ENCODE measurements around the gene PHF19. TPM values are rescaled to one million over a fixed set of nuclear protein-coding genes. Genes with fewer than 3 reads are reported as not detected.

Gene PHF19
- total RNA-seq, 1 experiment from 2014 or later, result 66.8 TPM

DNA sequence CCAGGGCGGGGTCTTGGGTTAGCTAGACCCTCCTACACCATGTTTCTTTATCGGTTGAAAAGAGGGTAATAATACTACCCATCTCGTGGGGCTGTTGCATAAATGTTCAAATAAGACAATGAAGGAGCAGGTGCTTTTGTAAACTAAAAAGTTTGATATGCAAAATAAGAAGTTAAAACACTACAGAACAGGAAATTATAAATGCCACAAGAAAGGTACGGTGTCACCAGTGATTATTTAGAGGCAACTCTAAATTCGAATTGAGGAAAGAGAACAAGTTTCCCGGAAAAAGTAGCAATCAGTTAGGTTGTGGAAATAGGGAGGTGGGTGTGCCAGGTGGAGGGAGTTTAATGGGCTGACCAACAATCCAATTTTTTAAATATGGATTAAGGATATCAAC lies 2.5 kb upstream of the PHF19 start:
- H2BK20ac ChIP-seq (ENCODE audit: low read depth, low read length, poor library complexity, severe bottlenecking), result no peak overlapping the region
- no peak overlapping the region for H3K14ac ChIP-seq (ENCODE audit: insufficient read depth, low read length)
- no peak overlapping the region for H2AK5ac ChIP-seq (ENCODE audit: insufficient read length, low read length)
- H4K5ac ChIP-seq (ENCODE audit: insufficient read length, low read depth, low read length), result no peak overlapping the region
- no CpG with 5 or more reads among the region's 6 CpGs for WGBS (ENCODE audit: extremely low coverage, insufficient read length, low lambda C conversion rate)
- Mint-ChIP-seq H3K4me1 (peaks cover 35 to 37% of the 10 kb centered on the region in 2 experiments), H3K27ac (no peak overlapping the region), H3K9me3 (no peaks in the 10 kb centered on the region), H3K36me3 (ENCODE audit: insufficient read depth in 1 of 3, low read depth in 3 of 3) (peaks cover 0 to 5% (median 4%) of the 10 kb centered on the region in 3 experiments; a peak in 3 of 7 replicates), H3K4me3 (no peak overlapping the region), H3K27me3 (ENCODE audit: low read depth) (peaks cover 8% of the 10 kb centered on the region)
- no peak overlapping the region for H3K18ac ChIP-seq (ENCODE audit: insufficient read length, low read depth, low read length)
- H4K8ac ChIP-seq (replicated peaks; ENCODE audit: insufficient read length, low read depth, low read length), result no peak overlapping the region
- H2BK15ac ChIP-seq (ENCODE audit: low read depth, low read length), result no peak overlapping the region
- H3K27me3 ChIP-seq (ENCODE audit: insufficient read depth, low read length), result peaks cover 2% of the 10 kb centered on the region; the same call in 1 of the 2 replicates
- no peaks in the 10 kb centered on the region for H3K9me3 ChIP-seq (ENCODE audit: control insufficient read depth, low read depth, low read length)
- H3K79me1 ChIP-seq (ENCODE audit: insufficient read depth, low read depth, low read length, poor library complexity, severe bottlenecking), result no peaks in the 10 kb centered on the region
- H2BK120ac ChIP-seq (ENCODE audit: low read depth, low read length, poor library complexity, severe bottlenecking), result no peak overlapping the region
- no peak overlapping the region for H2BK12ac ChIP-seq (ENCODE audit: insufficient read length, low read depth, low read length)
- H3T11ph ChIP-seq (ENCODE audit: low read length), result no peak overlapping the region
- H2BK5ac ChIP-seq (ENCODE audit: insufficient read length, low read length), result no peak overlapping the region
- no peak overlapping the region for H3K27ac ChIP-seq (ENCODE audit: insufficient read length, low read depth, low read length)
- TF ChIP-seq, protein P1, sequence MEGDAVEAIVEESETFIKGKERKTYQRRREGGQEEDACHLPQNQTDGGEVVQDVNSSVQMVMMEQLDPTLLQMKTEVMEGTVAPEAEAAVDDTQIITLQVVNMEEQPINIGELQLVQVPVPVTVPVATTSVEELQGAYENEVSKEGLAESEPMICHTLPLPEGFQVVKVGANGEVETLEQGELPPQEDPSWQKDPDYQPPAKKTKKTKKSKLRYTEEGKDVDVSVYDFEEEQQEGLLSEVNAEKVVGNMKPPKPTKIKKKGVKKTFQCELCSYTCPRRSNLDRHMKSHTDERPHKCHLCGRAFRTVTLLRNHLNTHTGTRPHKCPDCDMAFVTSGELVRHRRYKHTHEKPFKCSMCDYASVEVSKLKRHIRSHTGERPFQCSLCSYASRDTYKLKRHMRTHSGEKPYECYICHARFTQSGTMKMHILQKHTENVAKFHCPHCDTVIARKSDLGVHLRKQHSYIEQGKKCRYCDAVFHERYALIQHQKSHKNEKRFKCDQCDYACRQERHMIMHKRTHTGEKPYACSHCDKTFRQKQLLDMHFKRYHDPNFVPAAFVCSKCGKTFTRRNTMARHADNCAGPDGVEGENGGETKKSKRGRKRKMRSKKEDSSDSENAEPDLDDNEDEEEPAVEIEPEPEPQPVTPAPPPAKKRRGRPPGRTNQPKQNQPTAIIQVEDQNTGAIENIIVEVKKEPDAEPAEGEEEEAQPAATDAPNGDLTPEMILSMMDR (conservative IDR thresholded peaks at IDR 0.05), result no peak
- H3K9ac ChIP-seq (ENCODE audit: extremely low read depth, insufficient read length, low read length), result no peak overlapping the region
- DNase-seq, result no peak
- H2AFZ ChIP-seq (ENCODE audit: low read length), result no peak overlapping the region
- H3K4ac ChIP-seq (ENCODE audit: low read depth, low read length), result no peak overlapping the region
- H3K79me2 ChIP-seq (ENCODE audit: insufficient read depth, low read length), result no peaks in the 10 kb centered on the region
- H4K91ac ChIP-seq (ENCODE audit: insufficient read length, low read depth, low read length), result no peak overlapping the region
- H3K23ac ChIP-seq (ENCODE audit: insufficient read length, low read depth, low read length), result no peak overlapping the region
- peaks cover 5% of the 10 kb centered on the region for H3K23me2 ChIP-seq (ENCODE audit: insufficient read length, low read depth, low read length, poor library complexity, severe bottlenecking)
- no peak overlapping the region for H3K4me2 ChIP-seq (ENCODE audit: insufficient read depth, insufficient read length, low read length)
- peaks cover 3% of the 10 kb centered on the region for H4K20me1 ChIP-seq (ENCODE audit: control insufficient read depth, insufficient read depth, insufficient read length)
- no peaks in the 10 kb centered on the region; the same call in 1 of the 2 replicates for H3K4me1 ChIP-seq (ENCODE audit: insufficient read depth, low read length)
- no peak overlapping the region for H3K56ac ChIP-seq (ENCODE audit: insufficient read length, low read depth, low read length)

Measured in H9 (cell line).